Keratinocyte (primary cell): Measurements from ENCODE around the gene GLA. TPM values are rescaled to one million over a fixed set of nuclear protein-coding genes. Genes with fewer than 3 reads are reported as not detected.

Source experiments
- DNase-seq: peaks from one replicate; pipeline ENCODE4 v3.0.0-alpha.2; 2011; ENCODE audit warnings: low read depth, missing footprints, low spot score
- FAIRE-seq: peaks from 2 replicates; lab custom pipeline; 2011; peaks lifted over from hg19 to GRCh38; lab: Jason Lieb, UNC
- H2AFZ ChIP-seq: 2 replicates; pipeline ENCODE4 v1.6.0; 2012; ENCODE audit warnings: low read length, control low read depth, inconsistent platforms; ENCODE audit not compliant: control insufficient read depth
- H3K27ac ChIP-seq: 2 replicates; pipeline ENCODE4 v1.5.1; 2011; ENCODE audit warnings: low read length; ENCODE audit not compliant: control insufficient read depth, insufficient read depth
- H3K27me3 ChIP-seq: 3 replicates; pipeline ENCODE4 v1.6.0; 2011; ENCODE audit warnings: low read length; ENCODE audit not compliant: control insufficient read depth, insufficient read depth; ENCODE audit errors: extremely low read depth
- H3K36me3 ChIP-seq, 2 experiments: 2 replicates in 1 of 2; 3 replicates in 1 of 2; pipeline ENCODE4 v1.5.1; 2011; ENCODE audit warnings: low read length in 2 of 2, mild to moderate bottlenecking in 1 of 2; ENCODE audit not compliant: control insufficient read depth in 2 of 2, insufficient read depth in 2 of 2; ENCODE audit errors: extremely low read depth in 1 of 2
- H3K4me1 ChIP-seq: 3 replicates; pipeline ENCODE4 v1.5.1; 2011; ENCODE audit warnings: low read length; ENCODE audit not compliant: control insufficient read depth, insufficient read depth; ENCODE audit errors: extremely low read depth
- H3K4me2 ChIP-seq: 3 replicates; pipeline ENCODE4 v1.6.0; 2011; ENCODE audit warnings: low read depth, low read length; ENCODE audit not compliant: control insufficient read depth, insufficient read depth; ENCODE audit errors: extremely low read depth
- H3K4me3 ChIP-seq, 3 experiments: fragments of 200-600 bp in 1 of 3; sonication (generic) in 1 of 3; 2 replicates in 2 of 3; 3 replicates in 1 of 3; pipeline ENCODE4 v1.5.1; 2011 to 2016; ENCODE audit warnings: low read length in 3 of 3, mild to moderate bottlenecking in 3 of 3, control low read depth in 2 of 3, inconsistent platforms in 1 of 3, low read depth in 1 of 3, mixed read lengths in 1 of 3, mixed run types in 1 of 3, moderate library complexity in 1 of 3; ENCODE audit not compliant: control insufficient read depth in 2 of 3, insufficient read depth in 2 of 3; ENCODE audit errors: extremely low read depth in 1 of 3
- H3K79me2 ChIP-seq: 2 replicates; pipeline ENCODE4 v1.6.0; 2012; ENCODE audit warnings: low read length; ENCODE audit not compliant: control insufficient read depth, insufficient read depth
- H3K9ac ChIP-seq: 3 replicates; pipeline ENCODE4 v1.6.0; 2011; ENCODE audit warnings: low read length; ENCODE audit not compliant: control insufficient read depth, insufficient read depth; ENCODE audit errors: extremely low read depth
- H3K9me1 ChIP-seq: 3 replicates; pipeline ENCODE4 v1.6.0; 2011; ENCODE audit warnings: low read length; ENCODE audit not compliant: control insufficient read depth, insufficient read depth; ENCODE audit errors: extremely low read depth
- H3K9me3 ChIP-seq: 2 replicates; pipeline ENCODE4 v1.5.1; 2012; ENCODE audit warnings: low read depth, low read length; ENCODE audit not compliant: control insufficient read depth
- H4K20me1 ChIP-seq: 3 replicates; pipeline ENCODE4 v1.6.0; 2011; ENCODE audit warnings: low read length; ENCODE audit not compliant: control insufficient read depth, insufficient read depth; ENCODE audit errors: extremely low read depth
- CTCF ChIP-seq, 3 experiments: IDR thresholded peaks in 1 of 3; conservative IDR thresholded peaks in 1 of 3; optimal IDR thresholded peaks in 1 of 3; 2 replicates in 2 of 3; 3 replicates in 1 of 3; pipeline versions ENCODE3 to v1.5.1; 2011; ENCODE audit warnings: low read length in 3 of 3, mild to moderate bottlenecking in 3 of 3, moderate library complexity in 2 of 3, control low read depth in 1 of 3, inconsistent platforms in 1 of 3; ENCODE audit not compliant: insufficient read depth in 2 of 3; ENCODE audit errors: extremely low read depth in 1 of 3
- EZH2 ChIP-seq: IDR thresholded peaks from one replicate; pipeline ENCODE4 v1.6.1; 2012; ENCODE audit warnings: inconsistent platforms, mild to moderate bottlenecking, low read length, moderate library complexity
- dilution Hi-C: fragments of 300-500 bp; cut with MboI; formaldehyde crosslinking; loops from one replicate; pipeline ENCODE4 v1.7.0; 2020; ENCODE audit warnings: low sequenced_read_pairs; ENCODE audit not compliant: extremely low pct_ligation_motif_present
- polyA plus RNA-seq, 5 experiments: library from polyadenylated mRNA; depleted of rRNA in 3 of 5; stranded (reverse) in 3 of 5; stranded (forward) in 1 of 5; unstranded in 1 of 5; fragments of >200 nt; gene quantifications; 1 replicate in 1 of 5; 2 replicates in 3 of 5; 3 replicates in 1 of 5; pipeline versions ENCODE4 v1.2.1 to v1.2.3, GENCODE V29; 2011 to 2012; ENCODE audit warnings: missing spikeins in 2 of 5, low read depth in 1 of 5, low replicate concordance in 1 of 5

The GLA gene
- polyA plus RNA-seq, 1 donor (not counting 4 experiments of a cell fraction or from before 2014, with no cell fraction given): 62.1 TPM

DNA sequence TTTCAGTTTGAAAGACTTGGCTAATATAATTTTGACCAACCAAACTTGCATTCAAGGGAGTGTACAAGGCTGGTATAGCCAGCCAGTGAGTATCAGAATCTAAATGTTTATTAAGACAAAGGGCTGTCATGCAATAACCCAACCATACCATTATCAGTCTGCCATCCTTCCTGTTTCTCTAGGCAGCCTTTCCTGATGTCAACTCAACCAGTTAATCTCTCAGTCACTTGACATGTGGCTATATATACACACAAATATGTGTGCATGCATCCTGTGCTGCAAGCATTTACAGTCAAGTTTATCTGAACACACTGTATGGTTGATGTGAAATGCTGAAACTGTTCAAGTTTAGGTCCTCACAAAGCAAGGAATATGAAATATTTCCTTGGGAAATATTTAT, 38.9 kb downstream of the GLA start:
- no peak overlapping the region for H3K27ac ChIP-seq
- H3K27me3 ChIP-seq: peaks cover 3% of the 10 kb centered on the region
- no peaks in the 10 kb centered on the region for H3K9me1 ChIP-seq
- no peak overlapping the region for H2AFZ ChIP-seq
- H3K79me2 ChIP-seq: no peaks in the 10 kb centered on the region
- no peak for DNase-seq
- no peak overlapping the region for H3K4me3 ChIP-seq
- H3K9ac ChIP-seq: no peak overlapping the region
- H3K36me3 ChIP-seq: no peaks in the 10 kb centered on the region
- no peaks in the 10 kb centered on the region for H3K9me3 ChIP-seq
- no peak for FAIRE-seq
- no peaks in the 10 kb centered on the region for H3K4me1 ChIP-seq
- H3K4me2 ChIP-seq: no peak overlapping the region
- dilution Hi-C loops: no loop called here
- no peak for TF ChIP-seq CTCF (optimal IDR thresholded peaks at IDR 0.05 in 1 of 3, IDR thresholded peaks at IDR 0.05 in 1 of 3, conservative IDR thresholded peaks at IDR 0.05 in 1 of 3; ENCODE audit: extremely low read depth in 1 of 3, insufficient read depth in 2 of 3, low read length in 3 of 3)
- TF ChIP-seq EZH2: no peak
- no peaks in the 10 kb centered on the region for H4K20me1 ChIP-seq

- TF ChIP-seq CTCF (optimal IDR thresholded peaks at IDR 0.05 in 1 of 3, IDR thresholded peaks at IDR 0.05 in 1 of 3, conservative IDR thresholded peaks at IDR 0.05 in 1 of 3; ENCODE audit: extremely low read depth in 1 of 3, insufficient read depth in 2 of 3, low read length in 3 of 3) (no peak), EZH2 (no peak)
- no peaks in the 10 kb centered on the region for H3K27me3 ChIP-seq
- H3K4me2 ChIP-seq: no peak overlapping the region
- no peaks in the 10 kb centered on the region for H3K9me3 ChIP-seq
- FAIRE-seq (no peak), DNase-seq (no peak)
- no peaks in the 10 kb centered on the region for H4K20me1 ChIP-seq
- H3K4me1 ChIP-seq: no peaks in the 10 kb centered on the region
- dilution Hi-C loops: no loop called here
- H3K36me3 ChIP-seq: no peaks in the 10 kb centered on the region
- no peak overlapping the region for H3K9ac ChIP-seq
- no peaks in the 10 kb centered on the region for H3K9me1 ChIP-seq
- H2AFZ ChIP-seq: no peak overlapping the region
- H3K4me3 ChIP-seq: no peak overlapping the region
- no peaks in the 10 kb centered on the region for H3K79me2 ChIP-seq
- H3K27ac ChIP-seq: no peak overlapping the region
Measured at GRCh38 chrX:101365301-101365795, 42.4 kb downstream of the GLA start.
